HG03469 (cell line): ENCODE data around the gene KCNC4.

Source experiments
- ATAC-seq: cut with Tn5 transposase; IDR thresholded peaks from one replicate; pipeline ENCODE4 v1.9.1; 2021; ENCODE audit warnings: mild to moderate bottlenecking, moderate library complexity, moderate number of reproducible peaks; ENCODE audit not compliant: unreplicated experiment

Gene KCNC4

DNA sequence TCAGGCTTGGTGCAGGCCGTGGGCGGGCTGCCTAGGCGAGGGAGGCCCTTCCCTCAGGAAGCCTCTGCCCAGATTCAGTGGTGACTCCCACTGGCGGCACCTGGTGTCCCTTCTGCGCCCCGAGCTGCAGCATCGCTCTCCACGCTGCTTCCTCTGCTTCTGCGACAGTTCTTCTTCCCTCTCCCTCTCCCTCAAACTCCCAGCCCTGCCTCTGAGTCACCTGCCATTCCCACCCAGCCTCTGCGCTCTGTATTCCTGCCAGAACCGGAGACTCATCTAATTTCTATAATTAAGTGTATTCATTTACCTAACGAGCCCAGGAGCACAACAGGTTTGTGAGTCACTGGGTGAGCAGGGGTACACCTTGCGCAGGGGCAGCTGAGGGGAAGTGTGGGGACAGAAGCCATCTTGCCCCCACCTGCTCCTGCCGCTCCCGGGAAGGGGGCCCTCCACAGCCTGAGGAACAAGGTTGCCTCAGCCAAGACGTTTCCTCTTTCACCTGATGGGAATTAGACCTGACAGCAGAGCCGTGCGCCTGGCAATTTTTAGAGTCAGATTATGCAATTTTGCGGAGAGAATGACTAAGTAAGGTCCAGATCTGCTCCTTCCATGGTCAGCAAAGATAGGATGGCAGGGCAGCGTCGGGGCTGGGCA, 19.4 kb downstream of the KCNC4 start:
- no peak for ATAC-seq

DNA sequence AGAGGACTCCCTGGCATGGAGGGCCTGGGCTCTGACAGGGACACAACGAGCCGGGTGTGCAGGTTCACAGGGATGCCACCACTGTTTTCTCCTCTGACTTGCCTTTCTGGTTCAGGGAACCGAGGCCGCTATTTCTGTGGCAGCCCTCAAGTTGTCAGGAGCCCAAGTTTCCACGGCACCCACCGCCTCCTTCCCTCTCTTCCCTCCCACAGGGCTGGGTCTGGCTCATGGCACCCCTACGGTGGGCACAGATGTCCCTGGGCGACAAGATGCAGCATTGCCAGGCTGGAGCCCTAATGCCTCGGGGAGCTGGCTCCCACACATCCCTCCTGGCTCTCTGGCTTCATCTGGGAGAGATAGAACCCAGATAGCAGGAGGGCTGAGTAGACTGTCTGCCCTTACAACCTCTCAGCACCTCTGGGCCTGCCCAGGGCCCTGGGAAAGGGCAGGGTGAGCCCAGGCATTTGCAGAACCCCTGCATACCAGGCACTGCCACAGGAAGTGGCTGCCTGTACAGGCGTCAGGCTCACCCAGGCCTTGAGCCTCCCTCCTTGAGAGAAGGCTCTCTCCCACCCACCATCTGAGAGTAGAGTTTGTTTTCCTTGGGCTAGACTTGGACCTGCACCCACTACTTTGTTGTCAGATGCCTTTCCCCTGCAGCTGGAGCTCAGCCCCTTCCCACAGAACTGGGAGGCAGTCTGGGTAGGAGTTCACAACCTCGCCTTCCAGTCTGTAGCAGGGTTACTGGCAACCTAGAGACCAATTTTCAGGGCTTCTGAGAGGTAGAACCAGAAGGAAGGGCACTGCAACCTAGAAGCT, 20.5 kb downstream of the KCNC4 start:
- ATAC-seq: no peak

DNA sequence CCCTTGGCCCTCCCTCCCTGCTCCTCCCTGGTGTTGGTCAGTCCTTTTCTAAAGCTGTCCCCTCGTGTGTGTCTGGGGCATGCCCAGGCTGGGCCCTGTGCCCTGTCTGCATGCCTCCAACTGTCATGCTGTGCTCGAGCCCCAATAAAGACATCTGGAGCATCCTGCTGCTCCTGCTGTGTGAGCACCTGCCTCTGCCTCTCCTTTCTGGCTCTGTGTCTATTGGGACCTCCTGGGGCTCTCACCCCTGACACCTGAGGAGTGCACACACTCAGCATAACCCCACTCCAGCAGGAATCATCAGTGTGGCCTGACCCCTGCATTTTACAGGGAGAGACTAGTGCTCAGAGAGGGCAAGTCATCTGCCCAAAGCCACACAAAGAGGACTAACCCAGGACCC, 23.7 kb downstream of the KCNC4 start:
- ATAC-seq: no peak

DNA sequence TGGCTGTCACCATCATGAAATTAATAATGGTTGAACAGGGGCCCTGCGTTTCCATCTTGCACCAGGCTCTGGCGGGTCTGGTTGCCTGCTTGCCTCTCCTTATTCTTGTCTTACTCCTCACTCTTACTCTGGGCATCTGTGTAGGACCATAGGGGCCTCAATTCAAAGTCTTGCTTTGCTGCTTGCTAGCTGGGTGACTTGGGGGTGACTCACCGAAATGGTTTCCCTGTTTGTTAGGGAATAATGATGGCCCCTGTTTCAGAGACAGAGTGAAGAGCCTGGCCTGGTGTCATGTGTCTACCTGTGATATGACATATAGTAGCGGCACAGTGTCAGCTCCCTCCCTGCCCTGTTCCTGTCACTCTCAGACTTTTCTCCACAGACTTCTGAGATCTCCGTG, 24.6 kb downstream of the KCNC4 start:
- ATAC-seq: no peak

DNA sequence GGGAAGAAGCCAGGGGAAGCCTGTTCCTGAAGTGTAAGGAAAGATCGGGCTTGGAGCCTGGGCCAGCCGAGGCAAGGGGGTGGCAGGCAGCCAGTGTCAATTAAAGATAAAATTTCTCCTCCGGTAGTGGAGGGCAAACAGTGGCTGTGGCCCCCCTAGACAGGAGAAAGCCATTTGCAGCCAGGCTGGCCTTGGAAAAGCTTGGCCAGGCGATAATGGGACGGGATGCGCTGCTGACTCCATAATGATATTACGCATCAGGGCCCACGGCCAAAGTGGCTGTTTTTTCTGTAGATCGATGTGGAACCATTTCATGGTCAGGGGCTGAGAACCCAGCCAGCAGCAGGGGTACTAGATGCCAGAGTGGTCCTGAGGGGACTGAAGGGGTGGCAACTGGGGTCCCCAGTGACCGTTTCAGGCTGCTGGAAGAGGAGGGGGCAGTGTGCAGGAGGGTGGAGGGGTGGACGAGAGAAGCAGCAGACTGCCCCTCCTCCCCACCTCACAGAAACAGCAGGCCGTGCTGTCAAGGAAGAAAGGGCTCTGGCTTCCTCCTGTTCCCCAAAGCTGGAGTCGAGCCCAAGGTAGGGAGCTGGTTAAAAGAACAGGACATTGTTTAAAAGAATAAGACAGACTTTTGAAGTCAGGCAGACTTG, 25.2 kb downstream of the KCNC4 start:
- ATAC-seq: no peak

DNA sequence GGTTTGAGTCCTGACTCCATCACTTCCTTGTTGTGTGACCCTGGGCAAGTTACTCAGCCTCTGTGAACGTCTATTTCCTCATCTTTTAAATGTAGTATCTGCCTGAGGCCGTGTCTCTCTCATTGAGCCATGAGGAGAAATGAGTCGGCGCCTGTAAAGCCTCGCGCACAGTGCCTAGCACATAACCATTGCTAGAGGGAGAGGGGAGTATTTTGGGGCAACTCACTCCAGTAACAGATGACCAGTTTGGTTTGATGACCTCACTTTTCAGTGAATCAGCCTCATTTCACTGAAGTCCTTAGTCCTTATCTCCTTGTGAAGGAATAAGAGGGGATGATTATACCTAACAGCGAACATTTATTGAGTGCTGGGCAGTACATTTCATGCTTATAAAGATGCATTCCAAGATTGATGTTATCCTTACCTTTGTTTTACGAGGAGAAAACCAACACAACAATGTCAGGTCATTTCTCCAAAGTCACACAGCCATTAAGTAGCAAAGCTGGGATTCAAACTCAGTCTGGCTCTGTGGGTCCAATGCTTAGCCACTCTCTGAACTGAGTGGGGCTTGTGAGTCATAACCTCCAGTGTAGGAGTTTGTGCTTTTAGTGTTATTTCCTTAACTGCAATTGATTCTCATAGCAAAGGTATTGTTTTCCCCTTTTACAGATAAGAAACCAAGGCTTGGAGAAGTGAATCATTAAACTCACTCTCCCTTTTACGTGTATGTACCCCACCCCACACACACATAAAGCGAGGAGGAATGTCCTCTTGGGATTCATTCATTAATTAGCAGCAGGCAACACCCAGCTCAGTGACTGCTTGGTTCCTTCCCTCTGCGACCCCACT, 25.9 kb downstream of the KCNC4 start:
- no peak for ATAC-seq

DNA sequence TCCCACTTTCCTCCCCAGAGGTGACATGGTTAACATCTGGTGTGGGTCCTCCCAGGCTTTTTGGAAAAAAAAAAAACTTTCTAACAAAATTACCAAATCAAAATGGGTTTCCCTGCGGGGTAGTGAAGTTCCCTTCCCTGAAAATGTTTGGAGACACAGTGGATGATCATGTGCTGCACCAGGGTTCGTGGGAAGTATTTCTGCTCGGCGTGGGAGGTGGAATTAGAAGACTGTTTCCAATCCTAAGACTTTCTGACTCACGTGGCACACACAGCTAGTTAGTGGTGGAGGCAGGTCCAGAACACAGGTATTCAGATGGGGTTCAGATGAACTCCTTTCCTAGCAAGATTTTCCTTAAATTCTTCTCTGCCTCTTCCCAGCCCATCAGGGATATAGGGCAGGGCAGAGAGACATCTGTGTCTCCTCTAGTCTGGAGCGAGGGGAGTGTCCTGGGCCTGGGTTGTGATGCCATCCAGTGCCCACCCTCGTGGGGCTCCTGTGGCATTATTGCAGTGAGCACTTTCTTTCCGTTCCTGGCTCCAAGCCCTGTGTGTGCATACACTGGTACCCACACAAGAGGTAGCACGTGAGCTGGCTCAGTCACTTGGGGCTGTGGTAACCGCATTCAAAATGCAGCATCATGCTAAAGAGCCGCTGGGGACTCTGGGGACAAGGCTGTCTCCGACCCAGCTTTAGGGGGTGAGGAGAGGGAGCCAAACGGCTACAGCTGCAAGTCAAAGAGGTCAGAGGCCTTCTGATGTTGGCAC, 27.5 kb downstream of the KCNC4 start:
- peak; percentile 34 for ATAC-seq

DNA sequence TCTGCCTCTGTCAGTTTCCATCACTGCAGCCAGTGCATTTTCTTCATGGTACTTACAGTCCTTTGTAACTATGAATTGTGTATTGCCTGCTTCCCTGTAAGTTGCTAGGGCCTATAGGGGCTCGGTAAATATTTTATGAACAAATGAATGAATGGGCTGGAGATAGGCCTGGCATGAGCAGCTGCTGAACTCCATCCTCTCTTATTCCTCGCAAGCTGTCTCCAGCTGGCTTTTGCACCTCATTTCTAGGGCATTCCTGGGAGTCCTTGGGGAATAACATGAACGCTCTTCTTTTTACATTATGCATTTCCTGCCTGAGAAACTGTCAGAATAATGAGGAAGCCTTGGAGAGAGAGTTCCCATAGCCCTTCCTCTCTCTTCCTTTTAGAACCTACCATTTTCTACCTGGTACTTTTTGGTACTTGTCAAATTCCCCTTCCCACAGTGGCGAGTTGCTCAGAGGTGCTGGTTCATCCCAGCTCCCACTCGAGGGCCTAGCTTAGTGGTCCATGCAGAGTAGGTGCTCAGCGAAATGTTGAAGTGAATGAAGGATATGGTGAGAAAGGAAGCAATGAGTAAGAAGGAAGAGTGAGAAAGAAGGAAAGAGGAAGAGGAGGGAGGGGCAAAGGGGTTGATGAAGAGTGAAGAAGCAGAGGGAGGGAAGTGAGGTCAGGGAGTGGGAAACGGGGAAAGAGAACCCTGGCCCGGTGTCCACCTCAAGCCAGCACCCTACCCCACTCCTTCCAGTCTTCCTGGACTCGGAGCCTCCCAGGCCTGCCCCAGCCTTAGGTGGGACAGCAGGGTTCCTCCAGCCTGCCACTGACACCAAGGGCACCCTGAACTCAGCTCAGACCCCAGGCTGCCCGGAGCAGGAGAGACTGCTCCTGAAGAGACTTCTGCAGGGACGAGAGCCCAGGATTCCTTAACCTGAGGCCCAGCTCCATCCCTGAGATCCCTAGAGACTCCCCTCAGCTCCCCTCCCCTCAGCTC, 29.6 kb downstream of the KCNC4 start:
- ATAC-seq: no peak

DNA sequence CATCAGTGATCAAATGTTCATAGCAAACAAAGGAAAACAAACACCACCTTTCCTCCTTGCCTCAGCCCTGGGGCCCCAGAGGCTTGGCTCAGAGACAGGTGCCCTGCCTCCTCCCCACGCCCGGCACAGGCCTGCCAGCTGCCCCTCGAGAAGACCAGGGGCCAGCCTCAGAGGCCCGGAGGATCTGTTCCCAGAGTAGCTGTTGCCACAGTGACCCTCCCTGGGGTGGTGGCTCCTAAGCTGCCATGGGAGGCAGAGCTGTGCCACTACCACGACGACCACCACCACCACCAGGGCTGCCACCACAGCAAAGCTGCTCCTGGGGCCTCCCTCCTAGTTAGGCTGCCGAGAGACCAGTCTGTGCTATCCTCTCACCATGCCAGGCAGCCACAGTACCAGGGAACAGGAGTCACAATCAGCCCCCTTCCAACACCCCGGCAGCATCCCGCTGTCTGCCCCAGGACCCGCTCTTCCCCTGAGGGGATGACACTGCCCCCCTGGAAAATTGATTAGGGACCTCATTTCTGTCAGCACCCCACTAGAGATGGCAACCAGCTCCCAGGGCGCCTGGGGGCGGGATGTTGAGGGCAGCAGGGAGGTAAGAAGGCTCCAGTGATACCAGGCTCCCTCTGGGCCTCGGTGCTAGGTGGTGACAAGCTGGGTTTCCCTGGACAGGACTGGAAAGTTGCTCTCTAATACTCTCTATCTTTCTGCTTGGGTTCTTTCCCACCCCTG, 30.5 kb downstream of the KCNC4 start:
- no peak for ATAC-seq

DNA sequence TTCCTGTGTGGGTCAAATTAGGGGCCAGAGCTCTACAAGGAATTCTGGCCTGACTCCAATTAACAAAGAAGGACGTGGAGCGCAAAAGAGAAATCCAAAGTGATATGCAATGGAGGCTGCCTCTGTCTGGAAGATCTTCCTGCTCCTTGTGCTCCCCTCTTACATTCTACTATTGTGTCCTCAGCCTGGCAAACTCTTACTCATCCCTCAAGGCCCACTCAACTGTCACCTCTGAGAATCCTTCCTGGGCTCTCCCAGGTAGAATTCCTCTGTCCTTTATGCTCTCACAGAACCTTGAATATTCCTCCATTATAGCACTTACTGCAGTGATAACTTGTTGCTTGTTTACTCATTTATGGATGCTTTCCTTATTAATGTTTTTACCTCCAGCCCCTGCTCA, 31.4 kb downstream of the KCNC4 start:
- ATAC-seq: no peak

DNA sequence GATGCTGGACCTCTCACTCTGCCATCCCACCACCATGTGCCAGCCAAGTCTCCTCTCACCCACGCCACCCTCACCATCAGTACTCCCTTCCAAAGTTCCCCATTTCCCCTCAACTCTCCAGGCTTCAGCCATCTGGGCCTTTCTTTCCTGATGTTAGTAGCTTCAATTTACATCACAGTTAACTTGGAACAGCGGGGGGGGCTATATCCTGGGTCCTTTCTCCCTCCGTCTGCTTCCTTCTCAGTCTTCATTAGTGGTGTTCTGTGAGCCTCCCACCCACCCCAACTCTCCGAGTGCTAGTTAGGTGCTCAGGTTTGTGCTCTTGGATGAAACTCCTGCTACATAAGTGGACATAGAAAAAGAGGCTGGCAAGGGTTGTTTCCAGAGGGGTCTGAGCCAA, 31.9 kb downstream of the KCNC4 start:
- ATAC-seq: no peak

DNA sequence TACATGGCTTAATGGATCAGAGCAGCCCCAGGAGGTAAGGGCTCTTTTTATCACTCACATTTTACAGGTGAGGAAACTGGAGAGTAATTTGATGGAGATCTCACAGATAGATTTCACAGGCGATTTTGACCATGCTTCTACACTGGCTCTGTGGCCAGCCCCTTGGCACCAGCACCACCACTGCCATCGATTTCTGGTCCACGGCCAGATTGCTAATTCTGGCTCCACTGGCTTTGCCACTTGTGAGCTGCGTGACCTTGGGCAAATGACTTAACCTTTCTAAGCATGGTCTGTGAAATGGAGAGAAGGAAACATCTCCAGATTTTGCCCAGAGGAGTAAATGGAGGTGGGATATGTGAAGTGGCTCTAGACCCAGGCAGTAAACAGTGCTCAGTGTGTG, 32.6 kb downstream of the KCNC4 start:
- no peak for ATAC-seq

DNA sequence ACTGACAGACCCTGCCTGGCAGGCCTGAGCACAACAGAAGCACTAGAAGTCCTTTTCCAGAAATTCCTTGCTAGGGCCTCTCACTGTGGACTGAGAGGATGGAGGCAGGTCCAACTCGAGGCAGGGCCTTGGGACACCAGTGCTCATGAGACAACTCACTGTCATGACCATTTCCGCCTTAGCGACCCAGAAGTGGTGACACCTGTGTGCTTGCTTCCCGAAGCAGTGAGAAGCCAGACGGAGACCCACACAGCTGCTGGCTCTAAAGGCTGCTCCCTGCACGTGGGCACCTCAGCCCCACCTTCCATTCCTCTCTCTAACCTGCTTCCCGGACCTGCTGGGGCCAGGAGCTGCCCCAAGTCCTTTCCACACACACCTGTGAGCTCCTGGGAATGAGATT, 33.0 kb downstream of the KCNC4 start:
- no peak for ATAC-seq

DNA sequence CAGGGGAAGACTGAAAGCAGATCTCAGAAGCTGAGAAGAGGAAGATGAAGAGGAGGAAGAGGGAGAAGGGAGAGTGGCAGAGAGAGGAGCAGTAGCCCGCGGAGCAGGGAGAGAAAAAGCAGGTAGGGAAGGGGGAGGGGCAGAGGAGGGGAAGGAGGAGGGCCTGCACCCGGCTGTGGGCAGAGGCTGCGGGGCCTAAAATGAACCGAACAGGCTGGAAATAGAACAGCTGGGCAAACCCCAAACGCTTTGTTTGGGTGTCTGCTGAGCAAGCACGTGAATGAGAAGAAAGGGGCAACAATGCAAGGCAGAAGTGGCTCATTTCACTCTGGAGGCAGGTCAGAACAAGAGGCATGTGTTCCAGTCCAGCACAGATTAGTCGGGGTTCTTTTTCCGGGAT, 33.5 kb downstream of the KCNC4 start:
- no peak for ATAC-seq

DNA sequence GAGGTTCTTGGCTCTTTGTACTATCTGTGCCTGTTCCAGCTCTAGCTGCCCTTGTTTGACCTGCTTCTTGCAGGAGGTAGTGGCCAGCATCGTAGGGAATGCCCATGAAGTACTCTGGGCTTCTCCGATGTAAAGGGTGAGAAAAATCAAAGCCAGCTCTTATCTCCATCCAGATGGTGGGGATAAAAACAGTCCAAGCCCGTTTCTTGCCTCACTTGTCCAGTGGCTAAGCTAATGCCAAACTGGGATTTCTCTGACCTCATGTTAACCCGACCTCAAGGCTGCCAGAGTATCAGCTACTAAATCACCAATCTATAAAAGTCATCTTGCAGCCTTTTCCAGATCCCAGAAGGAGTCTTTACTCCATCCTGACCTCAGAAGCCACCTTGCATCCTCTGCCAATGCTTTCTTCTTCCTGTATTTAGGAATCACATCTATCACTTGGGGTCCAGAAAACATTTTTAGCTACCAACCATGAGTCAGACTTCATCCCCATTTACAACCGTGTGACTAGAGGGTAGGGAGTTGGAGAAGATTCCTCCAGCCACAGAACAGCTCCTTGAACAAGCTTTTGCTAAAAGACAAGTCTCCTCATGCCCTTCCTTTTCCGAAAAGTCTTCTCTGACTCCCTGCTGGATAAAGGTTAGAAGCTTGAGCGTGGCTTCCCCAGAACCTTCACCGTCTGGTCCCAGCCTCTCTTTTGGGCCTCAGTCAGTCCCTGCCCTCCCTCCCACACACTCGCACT, 35.9 kb downstream of the KCNC4 start:
- no peak for ATAC-seq

DNA sequence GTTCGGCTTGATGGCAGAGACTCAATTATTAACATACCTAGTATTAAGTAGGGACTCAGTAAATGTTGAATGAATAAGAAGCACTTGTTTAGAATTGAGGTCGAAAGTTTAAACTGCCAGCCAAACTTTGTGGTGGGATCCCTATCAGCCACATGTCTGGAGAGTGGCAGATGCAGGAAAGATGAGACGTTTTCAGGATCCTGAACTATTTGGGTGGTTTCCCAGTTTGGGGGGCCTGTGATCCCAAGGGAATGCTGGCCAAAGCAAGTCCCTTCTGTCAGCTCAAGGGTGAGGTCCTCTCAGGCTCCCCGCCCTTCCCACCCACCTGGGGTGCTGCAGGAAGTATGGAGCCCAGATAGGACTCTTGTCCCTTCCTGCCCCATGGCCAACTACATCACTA, 38.6 kb downstream of the KCNC4 start:
- no peak for ATAC-seq

DNA sequence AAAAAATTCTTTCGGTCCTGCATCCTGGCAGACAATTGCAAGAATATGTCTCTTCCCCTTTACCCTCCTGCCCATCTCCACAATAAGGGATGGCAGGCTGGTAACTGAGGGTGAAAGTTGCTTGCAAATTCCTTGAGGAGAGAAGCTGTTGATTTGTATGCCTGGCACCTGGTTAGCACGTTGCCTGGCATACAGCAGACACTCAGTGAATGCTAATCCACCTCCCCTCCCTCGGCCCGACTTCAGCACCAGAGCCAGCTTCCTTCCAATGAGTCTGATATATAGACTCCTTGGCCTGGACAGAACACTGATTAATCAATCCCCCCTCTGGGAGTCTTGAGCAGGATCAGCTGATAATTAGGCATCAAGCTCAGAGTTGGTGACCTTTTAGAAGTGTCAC, 39.1 kb downstream of the KCNC4 start:
- ATAC-seq: no peak

DNA sequence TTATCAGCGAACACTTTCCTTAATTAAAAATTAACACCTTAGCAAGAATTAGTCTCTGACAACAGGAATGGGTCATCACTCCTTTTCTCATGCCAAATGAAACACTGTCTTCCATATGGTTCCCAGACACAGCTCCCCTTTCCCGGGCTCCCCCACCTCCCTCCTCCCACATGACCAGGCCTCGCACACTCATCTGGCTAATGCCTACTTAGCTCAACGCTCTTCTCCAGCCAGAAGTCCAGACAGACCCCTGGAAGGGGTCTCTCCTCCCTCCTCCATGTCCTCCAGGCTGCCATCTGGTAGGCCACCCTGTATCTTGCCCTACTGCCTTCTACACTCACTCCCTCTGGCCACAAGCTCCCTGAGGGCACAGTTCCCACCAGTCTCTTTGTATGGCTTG, 39.9 kb downstream of the KCNC4 start:
- ATAC-seq: no peak
